ENCODE data around the gene PDE3B. TPM values are rescaled to one million over a fixed set of nuclear protein-coding genes. Genes with fewer than 3 reads are reported as not detected.
A peak's percentile ranks its signal among the peaks of the same experiment; 100 is the strongest.

The PDE3B gene
- total RNA-seq, 1 experiment from 2014 or later: 6.7 TPM

- TF ChIP-seq, protein P1, sequence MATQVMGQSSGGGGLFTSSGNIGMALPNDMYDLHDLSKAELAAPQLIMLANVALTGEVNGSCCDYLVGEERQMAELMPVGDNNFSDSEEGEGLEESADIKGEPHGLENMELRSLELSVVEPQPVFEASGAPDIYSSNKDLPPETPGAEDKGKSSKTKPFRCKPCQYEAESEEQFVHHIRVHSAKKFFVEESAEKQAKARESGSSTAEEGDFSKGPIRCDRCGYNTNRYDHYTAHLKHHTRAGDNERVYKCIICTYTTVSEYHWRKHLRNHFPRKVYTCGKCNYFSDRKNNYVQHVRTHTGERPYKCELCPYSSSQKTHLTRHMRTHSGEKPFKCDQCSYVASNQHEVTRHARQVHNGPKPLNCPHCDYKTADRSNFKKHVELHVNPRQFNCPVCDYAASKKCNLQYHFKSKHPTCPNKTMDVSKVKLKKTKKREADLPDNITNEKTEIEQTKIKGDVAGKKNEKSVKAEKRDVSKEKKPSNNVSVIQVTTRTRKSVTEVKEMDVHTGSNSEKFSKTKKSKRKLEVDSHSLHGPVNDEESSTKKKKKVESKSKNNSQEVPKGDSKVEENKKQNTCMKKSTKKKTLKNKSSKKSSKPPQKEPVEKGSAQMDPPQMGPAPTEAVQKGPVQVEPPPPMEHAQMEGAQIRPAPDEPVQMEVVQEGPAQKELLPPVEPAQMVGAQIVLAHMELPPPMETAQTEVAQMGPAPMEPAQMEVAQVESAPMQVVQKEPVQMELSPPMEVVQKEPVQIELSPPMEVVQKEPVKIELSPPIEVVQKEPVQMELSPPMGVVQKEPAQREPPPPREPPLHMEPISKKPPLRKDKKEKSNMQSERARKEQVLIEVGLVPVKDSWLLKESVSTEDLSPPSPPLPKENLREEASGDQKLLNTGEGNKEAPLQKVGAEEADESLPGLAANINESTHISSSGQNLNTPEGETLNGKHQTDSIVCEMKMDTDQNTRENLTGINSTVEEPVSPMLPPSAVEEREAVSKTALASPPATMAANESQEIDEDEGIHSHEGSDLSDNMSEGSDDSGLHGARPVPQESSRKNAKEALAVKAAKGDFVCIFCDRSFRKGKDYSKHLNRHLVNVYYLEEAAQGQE (IDR thresholded peaks at IDR 0.05; ENCODE audit: low read depth): no peak
Measured at GRCh38 chr11:14891143-14892035, 247.8 kb downstream of the PDE3B start (continued).

- ATAC-seq (peak; percentile 95), DNase-seq (ENCODE audit: low read depth, low spot score) (peak; percentile 97)
- ChIA-PET RAD21 (ENCODE audit: low non-redundant PET in 1 of 2, low total read pairs in 2 of 2, uncharacterized antibody in 2 of 2, unreplicated experiment in 2 of 2) (interaction anchor here (0.8 to 1.0 kb wide), 2 partner anchors 16 kb away, joined by 3 to 4 read pairs; no protein-coding TSS in a partner anchor), POLR2A (interaction anchor here (0.7 to 2.5 kb wide), 11 partner anchors 8 to 318 kb away, joined by 3 to 17 read pairs (median 3); no protein-coding TSS in a partner anchor), CTCF (interaction anchor here (0.9 to 5.2 kb wide), 9 partner anchors 8 to 183 kb away, joined by 3 to 75 read pairs (median 4); no protein-coding TSS in a partner anchor)
- no peaks in the 10 kb centered on the region for H4K20me1 ChIP-seq (ENCODE audit: insufficient read depth)
- TF ChIP-seq SRF (IDR thresholded peaks at IDR 0.05; ENCODE audit: low read depth): no peak
- peak; percentile 77 for TF ChIP-seq TCF7L2 (IDR thresholded peaks at IDR 0.05; ENCODE audit: borderline replicate concordance, extremely low read depth, insufficient read depth, insufficient read length)
- peak; percentile 47; the same call in 1 of the 2 replicates for TF ChIP-seq JUND (IDR thresholded peaks at IDR 0.05)
- no peak for TF ChIP-seq ELF1 (IDR thresholded peaks at IDR 0.05; ENCODE audit: borderline replicate concordance, low read depth)
- TF ChIP-seq POLR2AphosphoS5 (IDR thresholded peaks at IDR 0.05; ENCODE audit: low read depth, low read length): peak; percentile 75
- no peak for TF ChIP-seq EGR1 (IDR thresholded peaks at IDR 0.05; ENCODE audit: low read depth)
- no peak; the same call in 1 of the 2 replicates for TF ChIP-seq SIN3A (IDR thresholded peaks at IDR 0.05; ENCODE audit: low read depth)
- no peak for TF ChIP-seq YY1 (IDR thresholded peaks at IDR 0.05; ENCODE audit: extremely low read depth, insufficient replicate concordance, low read depth, low read length)
- peak; percentile 89; the same call in 1 of the 2 replicates for TF ChIP-seq CBX3 (IDR thresholded peaks at IDR 0.05; ENCODE audit: low read depth)
- TF ChIP-seq, protein P2, sequence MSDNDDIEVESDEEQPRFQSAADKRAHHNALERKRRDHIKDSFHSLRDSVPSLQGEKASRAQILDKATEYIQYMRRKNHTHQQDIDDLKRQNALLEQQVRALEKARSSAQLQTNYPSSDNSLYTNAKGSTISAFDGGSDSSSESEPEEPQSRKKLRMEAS (IDR thresholded peaks at IDR 0.05): peak; percentile 90
- no peak; the same call in 1 of the 2 replicates for TF ChIP-seq ZFX (IDR thresholded peaks at IDR 0.05)
- TF ChIP-seq SP1 (IDR thresholded peaks at IDR 0.05; ENCODE audit: low read depth): peak; percentile 98
- no peaks in the 10 kb centered on the region for H3K27me3 ChIP-seq (ENCODE audit: insufficient read depth, low read length)
- H3K4me1 ChIP-seq (ENCODE audit: control insufficient read depth in 1 of 2, insufficient read depth in 2 of 2, low read length in 2 of 2): peaks cover 5 to 24% of the 10 kb centered on the region in 2 experiments; a peak in 3 of 4 replicates
- no peaks in the 10 kb centered on the region for H3K36me3 ChIP-seq (ENCODE audit: control insufficient read depth in 1 of 2, insufficient read depth in 2 of 2, low read length in 2 of 2)
- H3K4me2 ChIP-seq (ENCODE audit: low read length): peak within 1 kb of the TSS; percentile 82
- H3K27ac ChIP-seq (ENCODE audit: low read depth, low read length): peak within 1 kb of the TSS; percentile 87
- H3K9me3 ChIP-seq (ENCODE audit: control insufficient read depth in 1 of 2, insufficient read depth in 1 of 2, low read depth in 1 of 2, low read length in 2 of 2): no peaks in the 10 kb centered on the region
- peak within 1 kb of the TSS; percentile 77 for H2AFZ ChIP-seq (ENCODE audit: low read depth, low read length, poor library complexity, severe bottlenecking)
- no peaks in the 10 kb centered on the region for H3K9me2 ChIP-seq (ENCODE audit: insufficient read depth)
- H3K4me3 ChIP-seq (replicated peaks in 1 of 2; ENCODE audit: low read depth in 1 of 2, low read length in 2 of 2): peak within 1 kb of the TSS; percentile 57 to 62
- peak within 1 kb of the TSS; percentile 54 for H3K9ac ChIP-seq (ENCODE audit: low read length)
- H3K79me2 ChIP-seq (ENCODE audit: insufficient read depth, low read length): no peaks in the 10 kb centered on the region
- no TSS peak for BruUV-seq (replicated peaks)
- intact Hi-C loops (cut with micrococcal nuclease): loop anchor here (5.0 to 10.0 kb wide), 3 partner anchors 40 to 370 kb away; partner anchors contain the start of genes PDE3B and PSMA1
Measured at GRCh38 chr11:14892036-14892556, 248.5 kb downstream of the PDE3B start, which contains the start of gene CYP2R1. TSS of gene CYP2R1 (minus strand) at chr11:14892231. CDS start at chr11:14892205, 26 bp downstream.
